Measurements from ENCODE around the gene TPPP3.

- TF ChIP-seq, protein P1, sequence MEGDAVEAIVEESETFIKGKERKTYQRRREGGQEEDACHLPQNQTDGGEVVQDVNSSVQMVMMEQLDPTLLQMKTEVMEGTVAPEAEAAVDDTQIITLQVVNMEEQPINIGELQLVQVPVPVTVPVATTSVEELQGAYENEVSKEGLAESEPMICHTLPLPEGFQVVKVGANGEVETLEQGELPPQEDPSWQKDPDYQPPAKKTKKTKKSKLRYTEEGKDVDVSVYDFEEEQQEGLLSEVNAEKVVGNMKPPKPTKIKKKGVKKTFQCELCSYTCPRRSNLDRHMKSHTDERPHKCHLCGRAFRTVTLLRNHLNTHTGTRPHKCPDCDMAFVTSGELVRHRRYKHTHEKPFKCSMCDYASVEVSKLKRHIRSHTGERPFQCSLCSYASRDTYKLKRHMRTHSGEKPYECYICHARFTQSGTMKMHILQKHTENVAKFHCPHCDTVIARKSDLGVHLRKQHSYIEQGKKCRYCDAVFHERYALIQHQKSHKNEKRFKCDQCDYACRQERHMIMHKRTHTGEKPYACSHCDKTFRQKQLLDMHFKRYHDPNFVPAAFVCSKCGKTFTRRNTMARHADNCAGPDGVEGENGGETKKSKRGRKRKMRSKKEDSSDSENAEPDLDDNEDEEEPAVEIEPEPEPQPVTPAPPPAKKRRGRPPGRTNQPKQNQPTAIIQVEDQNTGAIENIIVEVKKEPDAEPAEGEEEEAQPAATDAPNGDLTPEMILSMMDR (IDR thresholded peaks at IDR 0.05), result no peak
- no peak for TF ChIP-seq POLR2A (IDR thresholded peaks at IDR 0.05)
Measured at GRCh38 chr16:67361038-67361437, 32.3 kb downstream of the TPPP3 start.

Data from suprapubic skin (tissue), 3 donors.